Inferior parietal cortex (tissue), 1 donor: ENCODE data around the gene LONP1.

Experiments used
- DNase-seq: peaks from one replicate; pipeline ENCODE4 v3.0.0-alpha.2; 2016; ENCODE audit errors: extremely low spot score

The LONP1 gene

DNA sequence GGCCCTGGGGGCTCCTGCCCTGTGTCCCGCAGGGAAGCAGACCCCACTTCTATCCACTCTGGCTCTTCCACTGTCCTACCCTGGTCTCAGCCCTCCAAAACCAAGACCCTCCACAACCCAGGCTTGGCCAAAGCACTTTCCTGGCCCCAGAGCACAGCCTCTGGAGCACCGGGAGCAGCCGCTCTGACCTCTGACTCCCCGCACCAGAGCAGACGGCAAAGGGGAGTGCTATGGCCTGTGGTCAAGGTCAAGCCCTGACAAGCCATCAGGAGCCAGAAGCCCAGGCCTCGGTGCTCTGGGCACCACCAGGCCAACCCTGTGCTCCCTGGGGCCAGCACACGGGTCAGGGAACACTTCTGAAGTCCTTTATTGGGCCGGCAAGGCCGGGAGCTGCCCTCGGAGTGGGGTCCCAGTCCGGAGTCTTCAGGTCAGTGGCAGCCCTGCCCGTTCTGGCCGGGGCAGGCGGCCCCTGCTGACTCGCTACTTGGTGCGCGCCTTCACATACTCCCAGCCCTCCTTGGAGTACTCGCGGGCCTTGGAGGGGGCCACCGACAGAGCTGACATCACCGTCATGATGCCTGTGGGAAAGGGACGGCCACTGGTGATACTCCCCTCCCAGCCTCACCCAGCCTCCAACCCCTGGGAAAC, 41.8 kb downstream of the LONP1 start:
- no peak for DNase-seq

- no peak for DNase-seq
Measured at GRCh38 chr19:5677580-5677979, 42.4 kb downstream of the LONP1 start.

GRCh38 chr19:5677136-5677535, 42.8 kb downstream of the LONP1 start:
- DNase-seq, result no peak

DNA sequence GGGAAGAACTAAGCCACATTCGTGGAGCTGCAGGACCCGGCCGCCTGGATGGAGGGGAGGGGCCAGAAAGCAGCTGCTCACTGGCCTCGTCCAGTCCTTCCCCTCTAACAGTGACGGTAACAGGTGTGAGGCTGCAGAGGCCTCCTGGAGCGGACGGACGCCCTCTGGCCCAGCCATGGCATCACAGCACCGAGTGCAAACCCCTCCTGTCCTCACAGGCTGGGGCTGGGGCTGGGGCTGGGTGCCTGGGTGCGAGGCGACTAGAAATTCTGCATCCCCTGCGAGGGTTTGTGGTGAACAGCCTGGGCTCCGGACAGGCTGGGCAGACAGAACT, 43.2 kb downstream of the LONP1 start:
- DNase-seq, result no peak

DNA sequence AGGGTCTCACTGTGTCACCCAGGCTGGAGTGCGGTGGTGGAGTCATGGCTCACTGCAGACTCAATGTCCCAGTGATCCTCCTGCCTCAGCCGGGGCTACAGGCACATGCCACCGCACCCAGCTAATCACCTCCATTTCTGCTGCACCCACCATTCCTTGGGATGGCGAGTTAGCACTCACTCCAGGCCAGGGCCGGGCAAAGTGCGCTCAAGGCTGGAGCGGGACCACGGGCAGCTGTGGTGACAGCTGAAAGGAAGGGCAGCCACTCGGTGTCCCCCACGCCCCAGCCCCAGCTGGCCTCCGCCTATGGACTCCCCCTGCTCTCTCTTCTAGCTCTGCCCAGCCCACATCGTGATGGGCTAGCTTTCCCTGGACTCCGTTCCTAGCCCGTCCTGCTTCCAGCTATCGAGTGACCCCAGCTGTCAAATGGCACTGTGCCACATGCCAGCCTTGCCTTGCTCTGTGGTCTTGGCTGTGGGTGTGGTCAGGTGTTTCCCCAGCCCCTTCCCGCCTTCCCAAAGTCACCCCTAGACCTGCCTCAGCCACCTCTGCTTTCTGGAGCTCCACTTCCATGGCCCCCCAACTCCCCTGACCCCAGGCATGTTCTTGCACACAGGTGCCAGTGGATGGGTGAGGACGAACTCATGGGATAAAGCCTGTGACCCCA, 43.7 kb downstream of the LONP1 start:
- no peak for DNase-seq

DNA sequence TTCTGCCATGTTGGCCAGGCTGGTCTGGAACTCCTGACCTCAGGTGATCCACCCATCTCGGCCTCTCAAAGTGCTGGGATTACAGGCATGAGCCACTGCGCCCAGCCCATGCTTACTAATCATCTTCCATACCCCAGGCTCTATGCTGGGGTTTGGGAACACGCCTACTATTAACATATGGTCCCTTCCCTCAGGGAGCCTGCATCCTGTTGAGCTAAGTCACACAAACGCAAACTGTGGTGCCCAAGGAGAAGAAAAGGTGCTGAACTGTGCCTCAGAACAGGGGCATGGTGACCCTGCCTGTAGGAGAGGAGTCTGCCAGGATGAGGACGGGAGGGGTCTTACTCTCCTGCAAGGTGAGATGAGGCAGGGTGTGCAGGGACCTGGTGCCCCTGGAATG, 45.2 kb downstream of the LONP1 start:
- no peak for DNase-seq

- DNase-seq, result no peak
Measured at GRCh38 chr19:5673752-5674151, 46.2 kb downstream of the LONP1 start.

DNA sequence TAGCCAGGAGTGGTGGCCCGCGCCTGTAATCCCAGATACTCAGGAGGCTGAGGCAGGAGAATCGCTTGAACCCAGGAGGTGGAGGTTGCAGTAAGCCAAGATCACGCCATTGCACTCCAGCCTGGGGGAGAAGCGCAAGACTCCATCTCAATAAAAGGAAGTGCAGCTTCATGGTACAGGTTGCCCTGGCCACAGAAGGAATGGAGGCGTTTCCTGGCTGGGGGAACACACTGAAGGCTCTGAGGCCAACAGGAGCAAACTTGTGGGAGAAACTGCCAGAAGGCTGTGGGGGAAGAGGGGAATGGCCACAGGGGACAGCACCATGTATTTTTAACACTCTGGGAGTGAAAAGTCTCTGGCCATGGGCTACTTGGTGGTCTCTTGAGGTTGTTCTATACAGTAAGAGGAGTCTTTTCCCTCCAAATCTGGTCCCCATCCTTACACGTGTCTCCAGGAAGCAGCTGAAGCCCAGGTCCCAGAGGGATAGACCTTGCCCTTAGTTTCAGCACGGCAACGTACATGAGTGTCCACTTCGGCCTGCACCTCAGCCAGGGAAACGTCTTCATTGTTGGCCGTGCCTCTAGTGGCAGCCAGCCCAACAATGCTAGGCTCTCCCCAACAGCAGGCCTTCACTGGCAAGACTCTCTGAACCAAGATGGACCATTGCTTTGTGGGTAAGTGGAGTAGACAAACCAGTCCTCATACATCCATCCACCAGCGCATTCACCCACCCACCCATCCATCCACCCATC, 47.1 kb downstream of the LONP1 start:
- DNase-seq, result no peak

DNA sequence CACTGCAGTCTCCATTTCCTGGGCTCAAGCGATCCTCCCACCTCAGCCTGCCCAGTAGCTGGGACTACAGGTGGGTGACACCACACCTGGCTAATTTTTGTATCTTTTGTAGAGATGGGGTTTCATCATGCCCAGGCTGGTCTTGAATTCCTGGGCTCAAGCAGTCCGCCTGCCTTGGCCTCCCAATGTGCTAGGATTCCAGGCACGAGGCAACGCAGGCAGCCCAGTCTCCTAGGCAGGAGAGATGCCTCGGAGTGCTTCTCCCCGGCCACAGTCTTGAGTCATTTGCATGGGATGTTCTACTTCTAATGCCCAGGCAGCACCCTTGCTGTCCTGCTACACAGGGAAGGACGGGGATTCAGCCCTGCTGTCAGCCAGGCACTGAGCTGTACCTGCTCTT, 48.3 kb downstream of the LONP1 start:
- no peak for DNase-seq

DNA sequence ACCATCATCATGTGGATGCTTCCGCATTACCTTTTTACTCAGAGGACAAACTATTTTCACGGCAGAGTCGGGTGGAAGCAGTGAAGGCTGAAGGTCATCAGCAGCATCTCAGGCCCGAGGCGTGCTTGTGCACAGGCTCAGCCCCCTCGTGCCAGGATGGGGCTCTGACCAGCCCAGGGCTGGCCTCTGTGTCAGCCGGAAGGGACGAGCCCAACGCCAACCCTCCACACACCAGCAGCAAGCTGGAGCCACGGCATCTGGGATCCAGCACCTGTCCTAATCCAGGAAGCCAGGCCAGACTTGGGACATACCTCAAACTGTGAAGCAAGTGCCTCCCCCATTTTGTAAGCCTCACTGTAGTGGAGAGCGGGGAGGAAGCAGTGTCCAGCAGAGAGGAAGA, 50.7 kb downstream of the LONP1 start:
- no peak for DNase-seq

GRCh38 chr19:5667751-5668271, 52.1 kb downstream of the LONP1 start:
- DNase-seq, result no peak

DNA sequence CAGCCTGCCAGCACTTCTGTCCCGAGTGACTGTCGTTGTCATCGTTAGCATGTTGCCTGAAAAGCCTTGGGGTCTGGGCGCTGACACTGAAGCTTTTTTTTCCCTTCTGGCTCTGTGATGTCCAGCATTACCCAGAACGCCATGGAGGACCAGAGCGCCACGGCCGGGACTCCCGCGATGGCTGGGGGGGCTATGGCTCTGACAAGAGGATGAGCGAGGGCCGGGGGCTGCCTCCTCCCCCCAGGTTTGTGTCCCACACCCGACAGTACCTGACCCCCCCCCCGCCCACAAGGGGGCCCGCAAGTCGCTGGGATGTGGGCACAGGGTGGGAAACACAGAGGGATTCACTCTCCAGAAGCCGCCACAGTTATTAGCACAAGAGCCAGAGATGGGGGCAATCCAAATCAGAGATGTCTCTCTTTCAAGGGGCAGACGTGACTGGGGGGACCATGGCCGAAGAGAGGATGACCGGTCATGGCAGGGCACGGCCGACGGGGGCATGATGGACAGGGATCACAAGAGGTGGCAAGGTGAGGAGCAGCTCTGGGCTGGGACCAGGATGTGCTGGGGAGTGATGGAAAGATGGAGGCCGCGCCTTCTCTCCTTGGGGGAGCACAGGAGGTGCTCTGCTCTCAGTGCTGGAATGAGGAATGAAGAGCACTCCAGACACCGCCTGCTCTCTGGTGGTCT, 52.9 kb downstream of the LONP1 start:
- DNase-seq, result no peak

GRCh38 chr19:5665781-5666513, 54.0 kb downstream of the LONP1 start:
- no peak for DNase-seq

DNA sequence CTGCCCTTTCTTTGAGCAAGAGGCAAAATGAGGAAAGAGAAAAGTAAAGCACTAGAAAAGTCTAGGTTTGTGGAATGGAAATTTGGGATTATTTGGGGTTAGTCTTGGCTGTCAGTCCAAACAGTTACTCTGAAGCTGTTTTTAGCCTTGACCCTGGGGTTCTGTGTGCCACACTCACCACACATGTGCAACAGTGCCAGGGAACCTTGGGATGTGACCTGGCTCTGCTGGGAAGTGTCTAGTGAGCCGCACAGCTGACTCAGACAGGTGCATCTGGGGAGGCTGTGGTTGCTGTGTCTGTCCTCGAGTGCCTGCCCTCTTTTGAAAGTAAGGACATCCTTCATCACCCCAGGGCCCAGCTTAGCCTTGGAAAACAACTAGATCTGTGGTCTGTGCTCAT, 55.4 kb downstream of the LONP1 start:
- no peak for DNase-seq

DNA sequence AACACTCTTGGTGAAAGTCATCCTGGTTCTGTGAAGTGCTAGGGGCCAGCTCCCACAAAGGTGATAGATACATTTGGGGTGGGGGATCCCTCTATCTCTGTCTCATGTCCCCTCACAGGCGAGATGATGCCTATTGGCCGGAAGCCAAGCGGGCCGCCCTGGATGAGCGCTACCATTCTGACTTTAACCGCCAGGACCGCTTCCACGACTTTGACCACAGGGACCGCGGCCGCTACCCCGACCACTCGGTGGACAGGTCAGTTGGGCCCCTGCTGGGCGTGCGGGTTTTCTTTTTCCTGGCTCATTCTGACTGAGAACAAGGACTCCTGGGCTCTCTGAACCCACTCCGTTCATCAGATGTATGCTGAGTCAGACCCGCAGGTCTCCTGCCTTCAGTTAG, 56.0 kb downstream of the LONP1 start:
- DNase-seq, result no peak

- no peak for DNase-seq
Measured at GRCh38 chr19:5661483-5661882, 58.5 kb downstream of the LONP1 start.

DNA sequence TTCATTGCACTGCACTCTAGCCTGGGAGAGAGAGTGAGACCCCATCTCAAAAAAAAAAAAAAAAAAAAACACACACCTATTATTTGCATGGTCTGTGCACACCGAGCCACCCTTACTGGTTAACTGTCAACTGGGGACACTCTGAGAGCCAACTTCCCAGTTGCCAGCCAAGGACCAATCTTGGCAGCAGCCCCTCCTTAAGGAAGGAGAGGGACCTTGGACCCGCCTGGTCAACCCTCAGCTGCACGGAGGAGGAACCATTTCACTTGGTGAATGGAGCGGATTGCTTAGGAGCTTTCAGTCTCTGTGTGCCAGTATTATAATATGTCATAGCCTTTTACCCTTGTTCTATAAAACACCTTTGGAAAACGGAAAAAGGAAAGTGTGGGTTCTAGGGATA, 64.5 kb downstream of the LONP1 start:
- DNase-seq, result no peak

DNA sequence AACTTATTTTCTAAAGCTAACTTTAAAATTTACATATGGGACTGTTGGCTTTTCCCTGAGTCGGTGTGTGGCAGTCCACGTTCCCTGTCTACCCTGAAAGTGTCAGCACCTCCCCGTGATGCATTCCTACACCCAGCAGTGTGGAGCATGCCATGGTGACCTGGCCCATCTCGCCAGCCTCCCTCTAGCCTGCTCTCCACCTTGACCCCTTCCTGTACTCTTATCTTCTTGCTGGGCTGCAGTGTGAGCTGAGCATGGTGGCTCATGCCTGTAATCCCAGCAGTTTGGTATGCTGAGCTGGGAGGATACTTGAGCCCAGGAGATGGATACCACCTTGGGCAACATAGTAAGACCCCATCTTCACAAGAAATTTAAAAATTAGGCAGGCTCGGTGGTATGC, 65.0 kb downstream of the LONP1 start:
- DNase-seq, result no peak

DNA sequence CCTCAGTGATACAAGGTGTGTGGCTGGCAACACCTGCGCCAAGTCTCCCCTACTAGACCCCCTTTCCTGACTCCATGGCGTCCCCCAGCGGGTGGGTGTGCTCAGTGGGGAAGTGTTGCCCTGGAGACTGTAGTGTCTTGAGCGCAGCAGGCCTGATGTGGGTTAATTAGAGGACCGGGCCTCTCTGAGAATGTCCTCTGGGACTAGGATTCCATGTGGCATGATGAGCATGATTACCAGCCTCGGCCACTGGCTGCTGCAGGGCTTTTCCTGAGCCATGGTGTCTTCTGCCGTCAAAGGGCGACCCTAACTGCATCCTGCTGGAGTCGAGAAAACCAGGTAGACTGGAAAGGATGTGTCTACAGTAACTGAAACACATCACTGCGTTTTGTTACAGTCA, 67.7 kb downstream of the LONP1 start:
- DNase-seq, result no peak

GRCh38 chr19:5651361-5651760, 68.6 kb downstream of the LONP1 start:
- no peak for DNase-seq

DNA sequence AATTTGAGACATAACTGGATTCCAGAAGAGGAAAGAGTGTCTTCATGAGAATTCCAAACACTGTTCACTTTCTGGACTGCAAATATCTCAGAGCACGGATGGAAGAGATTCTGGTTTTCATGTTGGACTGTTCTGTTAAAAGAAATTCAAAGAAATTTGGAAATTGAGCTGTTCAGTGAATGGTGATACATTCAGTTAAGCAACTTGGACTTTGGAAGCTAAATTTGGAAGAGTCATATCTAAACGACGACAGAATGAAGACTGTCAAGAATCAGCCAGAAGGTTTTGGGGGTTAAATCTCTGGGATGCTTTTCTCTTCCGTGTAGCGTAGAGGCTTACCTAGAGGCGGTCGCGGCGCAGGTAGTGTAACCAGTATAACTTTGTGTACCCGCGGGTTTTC, 71.5 kb downstream of the LONP1 start:
- DNase-seq, result no peak

- DNase-seq, result no peak
Measured at GRCh38 chr19:5646703-5647102, 73.2 kb downstream of the LONP1 start.
